DOHH2 (cell line): ENCODE data around the gene SUGP2.

ENCODE experiments used
- EZH2phosphoT487 ChIP-seq: fragments of 200-600 bp; sonication (generic); IDR thresholded peaks from 2 replicates; pipeline ENCODE4 v1.6.1; 2017; ENCODE audit warnings: borderline replicate concordance, mild to moderate bottlenecking, antibody characterized with exemption, low read length, moderate library complexity, mixed read lengths
- TF ChIP-seq, protein P1 (sequence below): fragments of 200-600 bp; sonication (generic); IDR thresholded peaks from one replicate; pipeline ENCODE4 v1.5.1; 2014; ENCODE audit warnings: antibody characterized with exemption, mild to moderate bottlenecking, low read depth, low read length; ENCODE audit not compliant: poor library complexity, severe bottlenecking

- TF ChIP-seq, protein P1, sequence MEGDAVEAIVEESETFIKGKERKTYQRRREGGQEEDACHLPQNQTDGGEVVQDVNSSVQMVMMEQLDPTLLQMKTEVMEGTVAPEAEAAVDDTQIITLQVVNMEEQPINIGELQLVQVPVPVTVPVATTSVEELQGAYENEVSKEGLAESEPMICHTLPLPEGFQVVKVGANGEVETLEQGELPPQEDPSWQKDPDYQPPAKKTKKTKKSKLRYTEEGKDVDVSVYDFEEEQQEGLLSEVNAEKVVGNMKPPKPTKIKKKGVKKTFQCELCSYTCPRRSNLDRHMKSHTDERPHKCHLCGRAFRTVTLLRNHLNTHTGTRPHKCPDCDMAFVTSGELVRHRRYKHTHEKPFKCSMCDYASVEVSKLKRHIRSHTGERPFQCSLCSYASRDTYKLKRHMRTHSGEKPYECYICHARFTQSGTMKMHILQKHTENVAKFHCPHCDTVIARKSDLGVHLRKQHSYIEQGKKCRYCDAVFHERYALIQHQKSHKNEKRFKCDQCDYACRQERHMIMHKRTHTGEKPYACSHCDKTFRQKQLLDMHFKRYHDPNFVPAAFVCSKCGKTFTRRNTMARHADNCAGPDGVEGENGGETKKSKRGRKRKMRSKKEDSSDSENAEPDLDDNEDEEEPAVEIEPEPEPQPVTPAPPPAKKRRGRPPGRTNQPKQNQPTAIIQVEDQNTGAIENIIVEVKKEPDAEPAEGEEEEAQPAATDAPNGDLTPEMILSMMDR, result no peak
- TF ChIP-seq EZH2phosphoT487, result no peak
These were observed 23.4 kb downstream of the SUGP2 start for GRCh38 chr19:19009951-19010350.
